ENCODE measurements around the gene VAT1L.

- TF ChIP-seq CTCF (IDR thresholded peaks at IDR 0.05) (no peak), ZFX (IDR thresholded peaks at IDR 0.05; ENCODE audit: borderline replicate concordance) (no peak)
Observed at GRCh38 chr16:77963185-77964044, 175.1 kb downstream of the VAT1L start.

Data from 22Rv1 (cell line).